Testis (tissue), 3 donors: ENCODE data around the gene GSTO2. TPM values are rescaled to one million over a fixed set of nuclear protein-coding genes. Genes with fewer than 3 reads are reported as not detected.

Experiments
- DNase-seq: peaks from one replicate; pipeline ENCODE4 v3.0.0-alpha.2; 2019
- H3K27ac ChIP-seq, 2 donors: fragments of 200-600 bp; sonication (generic); one replicate each; pipeline ENCODE4 v1.5.1; 2019
- H3K27me3 ChIP-seq: fragments of 200-600 bp; sonication (generic); one replicate; pipeline ENCODE4 v1.5.1; 2019
- H3K36me3 ChIP-seq: fragments of 200-600 bp; sonication (generic); one replicate; pipeline ENCODE4 v1.5.1; 2017; ENCODE audit warnings: low read depth; ENCODE audit errors: missing control alignments
- H3K4me1 ChIP-seq: fragments of 200-600 bp; sonication (generic); one replicate; pipeline ENCODE4 v1.5.1; 2019
- H3K4me3 ChIP-seq, 2 donors: fragments of 200-600 bp; sonication (generic); one replicate each; pipeline ENCODE4 v1.5.1; 2017 to 2019
- H3K9me3 ChIP-seq: fragments of 200-600 bp; sonication (generic); one replicate; pipeline ENCODE4 v1.5.1; 2017
- CTCF ChIP-seq, 3 experiments: fragments of 450-650 bp in 2 of 3; fragments of 200-600 bp in 1 of 3; sonication (generic) in 1 of 3; IDR thresholded peaks; one replicate each; pipeline ENCODE4 v1.5.1; 2016 to 2019; ENCODE audit warnings: antibody characterized with exemption in 3 of 3, mild to moderate bottlenecking in 2 of 3, moderate library complexity in 1 of 3
- POLR2A ChIP-seq: fragments of 450-650 bp; IDR thresholded peaks from one replicate; pipeline ENCODE4 v1.6.1; 2017; ENCODE audit warnings: antibody characterized with exemption, mild to moderate bottlenecking, moderate library complexity
- WGBS, 2 donors: methylation state at CpG; one replicate each; pipeline ENCODE4 v1.1.5; 2018; 5-methylcytosine and 5-hydroxymethylcytosine counted together
- intact Hi-C: fragments of 100-400 bp; cut with DNase I; formaldehyde crosslinking; loops from one replicate; pipeline ENCODE4 v1.15.1; 2023; ENCODE audit warnings: low total_unique reads
- polyA plus RNA-seq: library from polyadenylated mRNA; stranded (reverse); fragments of 350-450 nt; fragmentation: Illumina TruSeq; extraction: RNeasy Lipid Tissue Mini Kit (QIAGEN cat#74804); gene quantifications from one replicate; pipeline ENCODE4 v1.2.3, GENCODE V29; 2014; ENCODE audit warnings: low read depth, low replicate concordance; ENCODE audit not compliant: insufficient read depth
- total RNA-seq, 2 donors: library from RNA; depleted of rRNA; stranded (reverse); fragments of >200 nt; gene quantifications; one replicate each; pipeline ENCODE4 v1.2.3, GENCODE V29; 2016

Gene GSTO2
- total and polyA plus RNA-seq, 3 donors from 2014 or later = 28.9 to 53.7 (median 51.7) TPM

- no peak for TF ChIP-seq POLR2A
- TF ChIP-seq CTCF (IDR thresholded peaks at IDR 0.05) = no peak
- Histone ChIP-seq H3K27ac (peak overlapping the region; percentile 69 to 88), H3K4me3 (no peak overlapping the region), H3K9me3 (no peaks in the 10 kb centered on the region), H3K36me3 (no peaks in the 10 kb centered on the region), H3K4me1 (peaks cover 72% of the 10 kb centered on the region), H3K27me3 (no peaks in the 10 kb centered on the region)
- intact Hi-C loops = no loop called here
- 80 to 81% methylated on average over 11 of the region's 11 CpGs for WGBS, 2 donors
- peak; percentile 8 for DNase-seq
These were observed 63.5 kb downstream of the GSTO2 start for GRCh38 chr10:104332243-104333031.

GRCh38 chr10:104333032-104333727 lies 64.2 kb downstream of the GSTO2 start:
- WGBS, 2 donors = 81 to 87% methylated on average over 10 to 12 of the region's 13 CpGs
- peak; percentile 13 for DNase-seq
- Histone ChIP-seq H3K4me3 (no peak overlapping the region), H3K27ac (peak overlapping the region in 1 of 2 donors; percentile 69), H3K36me3 (no peaks in the 10 kb centered on the region), H3K9me3 (no peaks in the 10 kb centered on the region), H3K4me1 (peaks cover 65% of the 10 kb centered on the region), H3K27me3 (no peaks in the 10 kb centered on the region)
- intact Hi-C loops = no loop called here
- TF ChIP-seq CTCF (IDR thresholded peaks at IDR 0.05) (no peak), POLR2A (no peak)

GRCh38 chr10:104333728-104334373 lies 64.9 kb downstream of the GSTO2 start:
- H3K4me1 ChIP-seq = peaks cover 58% of the 10 kb centered on the region
- H3K27ac ChIP-seq = no peak overlapping the region
- H3K4me3 ChIP-seq = no peak overlapping the region
- H3K27me3 ChIP-seq = no peaks in the 10 kb centered on the region
- intact Hi-C loops = no loop called here
- DNase-seq = peak; percentile 11
- no peaks in the 10 kb centered on the region for H3K9me3 ChIP-seq
- TF ChIP-seq CTCF (IDR thresholded peaks at IDR 0.05) (no peak), POLR2A (no peak)
- 69 to 75% methylated on average over 9 to 15 of the region's 15 CpGs for WGBS, 2 donors
- no peaks in the 10 kb centered on the region for H3K36me3 ChIP-seq

GRCh38 chr10:104334561-104334960 lies 65.6 kb downstream of the GSTO2 start:
- Histone ChIP-seq H3K9me3 (no peaks in the 10 kb centered on the region), H3K27me3 (no peaks in the 10 kb centered on the region), H3K4me1 (peaks cover 56% of the 10 kb centered on the region), H3K27ac (no peak overlapping the region), H3K4me3 (no peak overlapping the region), H3K36me3 (no peaks in the 10 kb centered on the region)
- TF ChIP-seq POLR2A = no peak
- no peak for TF ChIP-seq CTCF (IDR thresholded peaks at IDR 0.05)
- intact Hi-C loops = no loop called here
- 88 to 89% methylated on average over 6 of the region's 6 CpGs for WGBS, 2 donors
- DNase-seq = peak; percentile 6
